ENCODE results near the gene IFNA7. TPM values are rescaled to one million over a fixed set of nuclear protein-coding genes. Genes with fewer than 3 reads are reported as not detected.
A peak's percentile ranks its signal among the peaks of the same experiment; 100 is the strongest.
"Not testable (repeated sequence)": the region's sequence is repeated elsewhere in the genome, so short reads cannot be mapped to it uniquely, and the experiment has no call there.

IFNA7 gene
- not detected for polyA plus RNA-seq (ENCODE audit: insufficient read length in 4 of 4)

GRCh38 chr9:21202105-21202504 lies at the start of gene IFNA7:
Gene IFNA7, minus strand, starts transcription at chr9:21202205. Its CDS starts 40 bp downstream, at chr9:21202165.
- not testable (repeated sequence) for DNase-seq (ENCODE audit: low read depth in 4 of 4, low spot score in 3 of 4)

DNA sequence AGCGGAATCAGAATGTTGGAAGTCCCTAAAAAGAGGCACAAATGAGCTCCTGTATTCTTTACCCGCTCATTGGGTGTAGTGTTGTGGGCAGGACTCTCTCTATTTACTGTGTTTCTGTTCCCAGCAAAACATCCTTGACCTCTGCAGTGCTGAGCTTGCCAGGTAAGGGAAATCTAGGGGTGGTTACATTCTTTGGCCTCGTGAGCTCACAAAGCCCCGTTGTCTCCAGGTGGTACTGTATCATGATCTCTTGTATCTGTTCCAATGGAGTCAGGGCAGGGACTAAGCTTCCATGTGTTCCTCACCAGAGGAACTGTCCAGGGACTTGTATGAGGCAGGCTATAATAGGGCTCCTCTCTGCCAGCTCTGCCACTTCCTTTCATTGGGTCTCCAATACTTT lies 49.6 kb upstream of the IFNA7 start:
- DNase-seq (ENCODE audit: low read depth in 4 of 4, low spot score in 3 of 4): no peak

DNA sequence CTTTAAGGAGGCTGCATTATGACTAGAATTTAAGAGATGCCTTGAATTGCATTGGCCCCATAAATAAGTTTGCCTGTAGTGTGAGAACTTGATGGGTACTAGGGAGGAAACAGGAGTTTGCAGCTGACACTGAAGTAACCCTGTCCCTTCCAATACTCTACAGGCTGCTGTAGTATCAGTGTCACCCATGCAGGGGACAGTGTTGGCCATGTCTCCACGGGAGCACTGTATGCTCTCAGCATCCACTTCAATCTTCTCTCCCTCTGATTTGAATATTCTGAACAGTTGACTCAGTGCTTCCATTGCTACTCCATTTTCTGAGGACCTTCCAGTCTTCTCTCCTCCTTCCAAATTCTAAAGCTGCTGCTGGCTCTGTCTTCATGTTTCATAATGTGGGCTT lies 49.2 kb upstream of the IFNA7 start:
- DNase-seq (ENCODE audit: low read depth in 4 of 4, low spot score in 3 of 4): no peak

- no peak for DNase-seq (ENCODE audit: low read depth in 4 of 4, low spot score in 3 of 4)
Observed at GRCh38 chr9:21244836-21245235, 42.8 kb upstream of the IFNA7 start.

DNA sequence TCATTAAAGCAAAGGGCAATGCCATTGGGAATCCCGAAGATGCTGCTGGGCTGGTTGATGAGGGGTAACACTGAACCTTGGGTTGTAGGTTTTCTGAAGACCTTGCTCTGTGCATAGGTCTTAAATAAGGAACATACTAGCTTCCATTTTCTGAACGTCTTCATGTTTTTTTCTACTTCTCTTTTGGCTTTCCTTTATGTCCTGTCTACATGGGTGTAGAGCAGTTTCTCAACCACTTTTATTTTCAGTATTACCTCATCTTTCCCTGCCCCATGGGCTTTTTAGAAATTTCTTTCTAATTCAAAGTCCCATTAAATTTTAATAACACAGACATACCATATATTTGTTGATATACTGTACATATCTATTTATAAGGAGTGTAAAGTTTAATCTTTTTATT lies 37.9 kb upstream of the IFNA7 start, which contains the start of gene IFNA14:
IFNA14 (minus strand) TSS at position 95 of the 400 bp plus-strand sequence; CDS start at position 25, 70 bp downstream.
- DNase-seq (ENCODE audit: low read depth in 4 of 4, low spot score in 3 of 4): no peak

GRCh38 chr9:21236360-21236714 lies 34.3 kb upstream of the IFNA7 start:
- not testable (repeated sequence) for DNase-seq (ENCODE audit: low read depth in 4 of 4, low spot score in 3 of 4)

- peak in 1 of 4 donors; percentile 18 for DNase-seq (ENCODE audit: low read depth in 4 of 4, low spot score in 3 of 4)
Observed at GRCh38 chr9:21235468-21236359, 33.7 kb upstream of the IFNA7 start.

GRCh38 chr9:21234153-21234687 lies 32.2 kb upstream of the IFNA7 start:
- DNase-seq (ENCODE audit: low read depth in 4 of 4, low spot score in 3 of 4): no peak

- DNase-seq (ENCODE audit: low read depth in 4 of 4, low spot score in 3 of 4): no peak
Observed at GRCh38 chr9:21233258-21233657, 31.3 kb upstream of the IFNA7 start.

DNA sequence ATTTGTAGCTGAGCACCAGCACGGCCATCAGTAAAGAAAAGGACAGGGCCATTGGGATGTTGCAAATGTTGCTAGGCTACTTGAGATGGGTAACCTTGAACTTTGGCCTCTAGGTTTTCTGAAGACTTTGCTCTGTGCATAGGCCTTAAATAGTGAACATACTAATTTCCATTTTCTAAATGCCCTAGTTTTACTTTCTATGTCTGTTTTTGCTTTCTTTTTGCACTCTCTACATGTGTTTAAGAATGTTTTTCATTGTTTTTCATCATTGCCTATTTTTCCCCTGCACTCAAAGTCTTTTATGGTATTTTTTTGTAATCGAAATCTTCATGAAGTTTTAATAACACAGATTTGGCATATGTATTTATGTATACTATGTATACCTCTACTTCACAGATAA lies 26.1 kb upstream of the IFNA7 start, which contains the start of gene IFNA17:
IFNA17 (minus strand) TSS at position 101 of the 400 bp plus-strand sequence; CDS start at position 52, 49 bp downstream.
- no peak for DNase-seq (ENCODE audit: low read depth in 4 of 4, low spot score in 3 of 4)

DNA sequence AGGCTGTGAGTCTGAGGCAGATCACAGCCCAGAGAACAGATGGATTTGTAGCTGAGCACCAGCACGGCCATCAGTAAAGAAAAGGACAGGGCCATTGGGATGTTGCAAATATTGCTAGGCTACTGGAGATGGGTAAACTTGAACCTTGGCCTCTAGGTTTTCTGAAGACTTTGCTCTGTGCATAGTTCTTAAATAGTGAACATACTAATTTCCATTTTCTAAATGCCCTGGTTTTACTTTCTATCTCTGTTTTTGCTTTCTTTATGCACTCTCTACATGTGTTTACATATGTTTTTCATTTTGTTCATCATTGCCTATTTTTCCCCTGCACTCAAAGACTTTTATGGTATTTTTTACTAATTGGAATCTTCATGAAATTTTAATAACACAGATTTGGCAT lies 15.2 kb upstream of the IFNA7 start, which contains the start of gene IFNA16:
IFNA16 (minus strand) TSS at position 101 of the 400 bp plus-strand sequence; CDS start at position 95, 6 bp downstream.
- not testable (repeated sequence) for DNase-seq (ENCODE audit: low read depth in 4 of 4, low spot score in 3 of 4)

DNA sequence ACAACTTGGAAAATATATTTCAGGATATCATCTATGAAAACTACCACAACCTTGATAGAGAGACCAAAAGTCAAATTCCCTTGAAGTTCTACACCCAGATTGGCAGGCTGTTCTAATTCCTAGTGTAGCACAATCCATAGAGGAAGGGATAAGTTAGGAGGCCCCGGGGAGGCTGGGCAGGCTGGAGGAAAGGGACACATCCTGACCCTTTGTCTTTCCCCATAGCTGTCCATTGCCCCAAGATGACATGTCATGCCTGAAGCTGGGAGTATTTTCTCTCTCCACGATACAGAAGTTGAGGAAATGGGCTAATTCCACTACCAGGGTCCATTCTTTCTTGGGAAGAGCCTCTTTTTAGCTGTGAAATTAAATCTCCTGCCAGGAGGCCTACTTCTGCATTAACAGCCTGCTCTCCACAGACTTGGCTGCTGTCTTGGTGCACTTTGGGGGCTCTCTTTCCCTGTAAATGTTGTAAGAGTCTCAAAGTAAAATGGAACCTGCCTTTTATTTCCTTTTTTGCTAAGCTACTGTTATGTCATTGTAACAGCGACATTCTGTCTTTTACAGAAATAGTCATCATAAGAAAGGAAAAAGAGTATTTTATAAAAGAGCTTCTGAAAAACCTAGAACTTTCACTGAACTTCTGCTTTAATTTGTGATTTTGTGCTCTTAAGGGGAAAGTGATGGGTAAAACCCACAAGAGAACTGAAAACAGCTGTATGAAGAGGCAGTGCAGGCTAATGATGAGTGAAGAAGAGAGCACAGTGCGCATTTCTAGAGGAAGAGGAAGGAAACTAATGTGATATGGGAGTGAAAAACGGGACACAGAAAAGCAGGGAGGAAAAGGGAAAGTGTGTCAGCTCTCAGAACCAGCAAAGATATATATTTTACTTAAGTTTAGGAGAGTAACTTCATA lies 11.7 kb upstream of the IFNA7 start:
- DNase-seq (ENCODE audit: low read depth in 4 of 4, low spot score in 3 of 4): not testable (repeated sequence)

GRCh38 chr9:21212160-21212559 lies 10.2 kb upstream of the IFNA7 start:
- not testable (repeated sequence) for DNase-seq (ENCODE audit: low read depth in 4 of 4, low spot score in 3 of 4)

DNA sequence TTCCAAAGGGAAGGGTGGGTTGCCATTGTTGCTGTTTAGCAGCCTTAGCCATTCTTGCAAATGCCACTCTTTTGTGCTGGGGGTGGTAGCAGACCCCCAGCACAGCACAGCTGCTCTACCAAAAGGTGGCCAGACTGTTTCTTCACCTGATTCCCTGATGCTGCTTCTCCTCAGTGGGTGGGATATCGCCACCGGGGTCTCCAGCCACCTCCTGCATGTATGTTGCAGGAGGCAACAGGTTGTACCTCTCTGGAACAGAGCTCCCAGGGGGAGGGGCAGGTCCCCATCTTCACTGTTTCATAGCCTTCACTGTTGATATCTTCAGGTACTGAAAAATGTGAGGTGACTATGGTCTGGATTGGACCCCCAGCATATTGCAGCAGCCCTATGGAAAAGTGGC lies 8.8 kb upstream of the IFNA7 start:
- DNase-seq (ENCODE audit: low read depth in 4 of 4, low spot score in 3 of 4): not testable (repeated sequence)

DNA sequence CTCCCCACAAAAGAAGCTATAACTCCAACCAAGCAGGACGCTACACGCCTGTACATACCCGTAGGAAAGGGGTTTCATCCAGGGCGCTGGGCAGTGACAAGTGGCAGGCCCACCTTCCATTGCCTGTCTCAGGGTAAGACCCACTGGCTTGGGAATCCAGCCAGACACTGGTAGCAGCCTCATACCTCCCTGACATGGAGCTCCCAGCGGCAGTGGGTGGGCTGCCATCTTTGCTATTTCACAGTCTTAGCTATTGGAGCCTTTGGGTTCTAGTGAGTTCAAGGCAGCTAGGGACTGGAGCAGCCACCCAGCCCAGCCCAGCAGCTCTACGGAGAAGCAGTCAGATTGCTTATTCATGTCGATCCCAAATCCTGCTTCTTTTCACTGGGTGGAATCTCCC lies 8.3 kb upstream of the IFNA7 start:
- DNase-seq (ENCODE audit: low read depth in 4 of 4, low spot score in 3 of 4): no peak

GRCh38 chr9:21207043-21207442 lies 5.0 kb upstream of the IFNA7 start, which contains the start of gene IFNA10:
Gene IFNA10, minus strand, starts transcription at chr9:21207143. Its CDS starts 46 bp downstream, at chr9:21207097.
- DNase-seq (ENCODE audit: low read depth in 4 of 4, low spot score in 3 of 4): not testable (repeated sequence)

- no peak for DNase-seq (ENCODE audit: low read depth in 4 of 4, low spot score in 3 of 4)
Observed at GRCh38 chr9:21205204-21205603, 3.2 kb upstream of the IFNA7 start.

GRCh38 chr9:21194867-21195776 lies 6.9 kb downstream of the IFNA7 start:
- not testable (repeated sequence) for DNase-seq (ENCODE audit: low read depth in 4 of 4, low spot score in 3 of 4)

GRCh38 chr9:21187487-21187886 lies 14.5 kb downstream of the IFNA7 start, which contains the start of gene IFNA4:
Gene IFNA4, minus strand, starts transcription at chr9:21187587. Its CDS starts 56 bp downstream, at chr9:21187531.
- not testable (repeated sequence) for DNase-seq (ENCODE audit: low read depth in 4 of 4, low spot score in 3 of 4)
